Muscle layer of duodenum (tissue), 2 donors: ENCODE data around the gene OR8G5.

ENCODE experiments used
- H3K27ac ChIP-seq: one replicate; pipeline ENCODE4 v1.7.0; 2013; ENCODE audit warnings: mild to moderate bottlenecking, low read length
- H3K27me3 ChIP-seq: one replicate; pipeline ENCODE4 v1.7.0; 2013; ENCODE audit warnings: low read depth, mild to moderate bottlenecking, control low read depth, low read length
- H3K36me3 ChIP-seq, 2 donors: one replicate each; pipeline ENCODE4 v1.7.0; 2013; ENCODE audit warnings: low read length in 2 of 2, control low read depth in 1 of 2, mild to moderate bottlenecking in 1 of 2; ENCODE audit not compliant: insufficient read depth in 2 of 2, control insufficient read depth in 1 of 2
- H3K4me1 ChIP-seq, 2 donors: one replicate each; pipeline ENCODE4 v1.7.0; 2013; ENCODE audit warnings: low read length in 2 of 2, mild to moderate bottlenecking in 2 of 2, control low read depth in 1 of 2, moderate library complexity in 1 of 2; ENCODE audit not compliant: insufficient read depth in 2 of 2, control insufficient read depth in 1 of 2
- H3K4me3 ChIP-seq, 2 donors: one replicate each; pipeline ENCODE4 v1.7.0; 2013; ENCODE audit warnings: low read length in 2 of 2, low read depth in 1 of 2, mild to moderate bottlenecking in 1 of 2
- H3K9me3 ChIP-seq, 2 donors: one replicate each; pipeline ENCODE4 v1.7.0; 2013; ENCODE audit warnings: low read length in 2 of 2, control low read depth in 1 of 2, mild to moderate bottlenecking in 1 of 2; ENCODE audit not compliant: control insufficient read depth in 1 of 2
- donor health status: healthy.

Gene OR8G5

DNA sequence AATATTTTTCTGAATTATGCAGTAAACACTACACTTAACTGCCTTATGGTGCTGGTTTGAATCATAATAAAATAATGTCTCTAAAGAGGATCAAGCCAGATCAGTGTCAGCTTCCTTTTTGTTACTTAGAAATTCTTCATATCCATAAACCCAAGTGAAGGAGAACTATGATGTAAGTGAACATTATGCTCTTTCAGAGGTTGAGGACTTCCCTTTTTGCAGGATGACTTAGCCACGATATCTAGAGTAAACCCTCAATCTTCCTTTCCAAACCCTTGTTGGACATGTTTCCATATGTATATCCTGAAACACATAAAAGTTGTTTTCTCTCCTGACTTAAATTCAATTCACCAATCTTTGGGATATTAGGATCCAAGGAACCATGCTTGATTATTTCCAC, 38.5 kb downstream of the OR8G5 start:
- H3K27ac ChIP-seq: no peak overlapping the region
- no peaks in the 10 kb centered on the region for H3K36me3 ChIP-seq
- H3K4me1 ChIP-seq: no peaks in the 10 kb centered on the region
- H3K27me3 ChIP-seq: no peaks in the 10 kb centered on the region
- H3K4me3 ChIP-seq: no peak overlapping the region
- H3K9me3 ChIP-seq: peaks cover 0 to 9% of the 10 kb centered on the region in 2 donors

- no peaks in the 10 kb centered on the region for H3K4me1 ChIP-seq
- no peaks in the 10 kb centered on the region for H3K36me3 ChIP-seq
- H3K27ac ChIP-seq: no peak overlapping the region
- H3K27me3 ChIP-seq: no peaks in the 10 kb centered on the region
- peaks cover 0 to 2% of the 10 kb centered on the region in 2 donors for H3K9me3 ChIP-seq
- no peak overlapping the region for H3K4me3 ChIP-seq
Observed at GRCh38 chr11:124296016-124296415, 39.8 kb downstream of the OR8G5 start.

DNA sequence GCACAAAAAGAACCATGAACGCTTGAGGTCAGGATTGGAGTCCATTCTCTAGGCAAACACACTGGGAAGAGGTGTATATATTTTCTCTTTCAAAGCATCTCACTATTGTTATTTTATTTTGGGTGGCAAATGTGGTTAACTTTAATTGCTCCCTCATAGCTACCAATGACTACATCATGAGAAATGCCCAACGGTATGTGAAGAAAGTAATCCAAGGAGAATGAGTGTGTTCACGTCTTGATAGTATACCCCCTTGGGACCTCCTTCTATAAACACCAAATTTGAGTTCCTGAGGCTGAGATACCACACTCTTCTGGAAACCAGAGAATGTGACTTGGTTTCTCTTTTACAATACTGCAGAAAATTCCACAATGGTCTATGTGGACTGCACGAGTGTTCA, 41.7 kb downstream of the OR8G5 start:
- no peaks in the 10 kb centered on the region for H3K36me3 ChIP-seq
- H3K4me1 ChIP-seq: no peaks in the 10 kb centered on the region
- peaks cover 0 to 2% of the 10 kb centered on the region in 2 donors for H3K9me3 ChIP-seq
- H3K4me3 ChIP-seq: no peak overlapping the region
- no peaks in the 10 kb centered on the region for H3K27me3 ChIP-seq
- H3K27ac ChIP-seq: no peak overlapping the region

DNA sequence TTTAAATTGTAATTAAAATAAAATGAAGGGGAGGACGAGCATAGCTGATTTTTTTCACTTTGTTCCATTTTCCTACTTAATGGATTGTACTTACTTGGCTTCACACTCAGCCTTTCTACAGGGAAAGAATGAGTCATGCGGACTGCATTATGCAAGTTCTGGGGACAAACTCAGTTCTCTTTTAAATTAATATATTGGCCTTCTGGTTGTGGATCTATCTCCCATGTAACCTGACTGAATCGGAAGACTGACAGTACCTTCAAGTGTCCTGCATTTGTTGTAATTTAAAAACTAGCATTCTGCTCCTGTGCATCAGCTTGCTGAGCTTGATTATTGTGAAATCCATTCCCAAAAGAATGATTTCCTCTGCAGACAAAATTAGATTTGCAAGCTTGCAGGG, 45.4 kb downstream of the OR8G5 start:
- Histone ChIP-seq H3K4me1 (no peaks in the 10 kb centered on the region), H3K27me3 (no peaks in the 10 kb centered on the region), H3K36me3 (no peaks in the 10 kb centered on the region), H3K9me3 (peaks cover 0 to 2% of the 10 kb centered on the region in 2 donors), H3K27ac (no peak overlapping the region), H3K4me3 (no peak overlapping the region)

GRCh38 chr11:124302347-124303125, 46.4 kb downstream of the OR8G5 start:
- H3K4me3 ChIP-seq: no peak overlapping the region
- no peaks in the 10 kb centered on the region for H3K36me3 ChIP-seq
- peaks cover 0 to 2% of the 10 kb centered on the region in 2 donors for H3K9me3 ChIP-seq
- no peaks in the 10 kb centered on the region for H3K27me3 ChIP-seq
- H3K27ac ChIP-seq: no peak overlapping the region
- H3K4me1 ChIP-seq: no peaks in the 10 kb centered on the region

GRCh38 chr11:124307093-124307492, 50.9 kb downstream of the OR8G5 start:
- H3K27ac ChIP-seq: no peak overlapping the region
- H3K4me1 ChIP-seq: no peaks in the 10 kb centered on the region

GRCh38 chr11:124310721-124311120, 54.5 kb downstream of the OR8G5 start:
- Histone ChIP-seq H3K27me3 (no peaks in the 10 kb centered on the region), H3K4me3 (no peak overlapping the region), H3K4me1 (no peaks in the 10 kb centered on the region), H3K27ac (no peak overlapping the region), H3K36me3 (no peaks in the 10 kb centered on the region), H3K9me3 (no peaks in the 10 kb centered on the region)

More at GRCh38 chr11:124307093-124307492, 50.9 kb downstream of the OR8G5 start:
- Histone ChIP-seq H3K9me3 (no peaks in the 10 kb centered on the region), H3K36me3 (no peaks in the 10 kb centered on the region), H3K4me3 (no peak overlapping the region), H3K27me3 (no peaks in the 10 kb centered on the region)

GRCh38 chr11:124311269-124311668, 55.1 kb downstream of the OR8G5 start:
- H3K27ac ChIP-seq: no peak overlapping the region
- no peaks in the 10 kb centered on the region for H3K4me1 ChIP-seq
- H3K4me3 ChIP-seq: no peak overlapping the region
- H3K27me3 ChIP-seq: no peaks in the 10 kb centered on the region
- no peaks in the 10 kb centered on the region for H3K36me3 ChIP-seq
- H3K9me3 ChIP-seq: no peaks in the 10 kb centered on the region

- H3K4me3 ChIP-seq: no peak overlapping the region
- H3K36me3 ChIP-seq: no peaks in the 10 kb centered on the region
- no peak overlapping the region for H3K27ac ChIP-seq
- no peaks in the 10 kb centered on the region for H3K9me3 ChIP-seq
- no peaks in the 10 kb centered on the region for H3K27me3 ChIP-seq
- no peaks in the 10 kb centered on the region for H3K4me1 ChIP-seq
Observed at GRCh38 chr11:124311670-124312069, 55.5 kb downstream of the OR8G5 start.

- no peaks in the 10 kb centered on the region for H3K9me3 ChIP-seq
- no peak overlapping the region for H3K27ac ChIP-seq
- no peak overlapping the region for H3K4me3 ChIP-seq
- H3K36me3 ChIP-seq: no peaks in the 10 kb centered on the region
- no peaks in the 10 kb centered on the region for H3K4me1 ChIP-seq
- no peaks in the 10 kb centered on the region for H3K27me3 ChIP-seq
Observed at GRCh38 chr11:124313131-124313530, 57.0 kb downstream of the OR8G5 start.

- H3K4me1 ChIP-seq: no peaks in the 10 kb centered on the region
- H3K27ac ChIP-seq: no peak within 1 kb of the TSS
- H3K36me3 ChIP-seq: no peaks in the 10 kb centered on the region
- H3K9me3 ChIP-seq: no peaks in the 10 kb centered on the region
- no peaks in the 10 kb centered on the region for H3K27me3 ChIP-seq
- H3K4me3 ChIP-seq: no peak within 1 kb of the TSS
Observed at GRCh38 chr11:124313849-124314248, 57.7 kb downstream of the OR8G5 start, which contains the start of gene OR8D1. Gene OR8D1, minus strand, starts transcription at chr11:124313949. Its CDS starts 3,183 bp downstream, at chr11:124310766.

DNA sequence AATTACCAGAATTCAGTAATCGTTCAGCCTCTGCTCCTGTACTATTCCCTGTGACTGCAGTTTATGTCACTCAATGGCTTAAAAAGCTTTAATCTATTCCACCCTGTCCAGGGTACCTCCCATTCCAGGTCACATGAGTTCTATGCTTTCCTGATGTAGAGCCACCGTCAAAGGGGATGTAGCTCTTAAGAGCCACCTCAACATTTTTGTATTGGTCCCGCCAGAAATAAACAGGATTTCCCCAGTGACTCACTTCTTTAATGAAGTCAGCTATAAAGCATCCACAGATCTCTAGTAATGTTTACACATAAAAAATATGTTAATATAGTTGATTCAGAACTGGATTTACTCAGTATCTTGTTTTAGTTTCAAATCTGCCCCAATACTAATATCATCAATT, 58.9 kb downstream of the OR8G5 start:
- Histone ChIP-seq H3K27ac (no peak overlapping the region), H3K36me3 (no peaks in the 10 kb centered on the region), H3K4me3 (no peak overlapping the region), H3K9me3 (no peaks in the 10 kb centered on the region), H3K27me3 (no peaks in the 10 kb centered on the region), H3K4me1 (no peaks in the 10 kb centered on the region)
